CD4-positive, alpha-beta T cell treated with Interleukin-4 for 4 hours (primary cell): ENCODE measurements around the gene RIMS4.

Source experiments
- DNase-seq: peaks from one replicate; pipeline ENCODE4 v3.0.0-alpha.2; 2020

Gene RIMS4

DNA sequence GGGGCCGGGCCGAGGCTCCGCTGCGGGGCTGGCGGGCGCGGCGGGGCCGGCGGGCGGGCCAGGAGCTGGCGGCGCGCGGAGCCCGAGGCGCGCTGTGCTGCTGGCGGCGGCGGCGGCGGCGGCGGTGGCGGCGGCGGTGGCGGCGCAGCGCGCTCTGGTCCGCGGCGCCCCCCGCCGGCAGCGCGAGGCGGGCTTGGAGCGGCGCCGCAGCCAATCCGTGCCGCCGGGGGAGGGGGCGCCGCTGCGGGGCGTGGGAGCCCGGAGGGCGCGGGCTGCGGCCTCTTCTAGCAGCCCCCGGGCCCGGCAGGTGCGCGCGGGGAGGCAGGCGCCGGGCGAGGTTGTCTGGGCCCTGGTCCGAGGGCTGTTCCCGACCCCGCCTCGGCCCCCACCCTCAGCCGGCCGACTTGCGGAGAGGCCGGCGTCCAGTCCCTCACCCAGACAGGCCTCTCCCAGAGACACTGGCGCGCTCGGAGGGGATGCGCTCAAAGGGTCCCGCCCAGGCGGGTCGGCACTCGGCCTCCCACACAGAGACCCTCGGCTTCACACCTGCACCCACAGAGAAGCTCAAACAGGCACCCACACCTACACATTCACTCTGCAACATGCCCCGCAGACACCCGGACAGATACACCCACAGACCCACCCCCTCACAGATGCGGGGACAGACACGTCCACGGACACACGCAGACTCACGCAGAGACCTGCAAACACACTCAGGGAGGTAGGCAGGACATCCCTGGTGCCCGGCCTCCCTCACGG is at the start of gene RIMS4:
Gene RIMS4 (minus strand): TSS at position 156 of the 759 bp plus-strand sequence. CDS start 275 bp downstream, outside the sequence.
- DNase-seq: no peak

DNA sequence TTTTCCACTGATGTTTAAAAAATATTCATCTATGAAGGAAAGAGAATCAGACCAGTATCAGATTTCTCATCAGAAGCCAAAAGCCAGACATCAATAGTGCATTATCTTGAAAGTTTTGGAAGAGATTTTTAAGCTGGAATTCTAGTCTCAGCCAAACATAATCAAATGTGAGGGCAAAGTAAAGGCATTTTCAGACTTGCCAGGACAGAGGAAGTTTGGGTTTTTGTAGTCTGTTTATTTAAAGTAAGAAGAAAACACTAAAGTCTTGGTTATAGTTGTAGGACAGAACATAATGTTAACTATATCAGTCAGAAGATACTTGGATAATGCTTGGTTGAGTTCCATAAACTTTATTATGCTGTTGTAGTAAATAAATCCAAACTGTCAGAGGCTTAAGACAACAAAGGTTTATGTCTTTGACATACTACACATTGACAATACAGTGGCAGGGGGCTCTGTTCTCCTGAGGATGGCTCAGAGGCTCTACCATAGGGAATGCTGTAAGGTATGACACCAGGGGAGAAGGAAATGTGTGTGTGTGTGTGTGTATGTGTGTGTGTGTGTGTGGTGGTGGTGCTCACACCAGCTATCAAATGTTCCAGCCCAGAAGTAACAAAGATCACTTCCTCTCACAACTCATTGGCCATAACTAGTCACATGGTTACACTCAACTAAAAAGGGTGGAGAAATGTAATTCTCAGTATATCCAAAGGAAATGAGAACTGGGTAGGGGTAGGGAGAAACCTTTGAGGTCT is 48.4 kb upstream of the RIMS4 start:
- DNase-seq: no peak

DNA sequence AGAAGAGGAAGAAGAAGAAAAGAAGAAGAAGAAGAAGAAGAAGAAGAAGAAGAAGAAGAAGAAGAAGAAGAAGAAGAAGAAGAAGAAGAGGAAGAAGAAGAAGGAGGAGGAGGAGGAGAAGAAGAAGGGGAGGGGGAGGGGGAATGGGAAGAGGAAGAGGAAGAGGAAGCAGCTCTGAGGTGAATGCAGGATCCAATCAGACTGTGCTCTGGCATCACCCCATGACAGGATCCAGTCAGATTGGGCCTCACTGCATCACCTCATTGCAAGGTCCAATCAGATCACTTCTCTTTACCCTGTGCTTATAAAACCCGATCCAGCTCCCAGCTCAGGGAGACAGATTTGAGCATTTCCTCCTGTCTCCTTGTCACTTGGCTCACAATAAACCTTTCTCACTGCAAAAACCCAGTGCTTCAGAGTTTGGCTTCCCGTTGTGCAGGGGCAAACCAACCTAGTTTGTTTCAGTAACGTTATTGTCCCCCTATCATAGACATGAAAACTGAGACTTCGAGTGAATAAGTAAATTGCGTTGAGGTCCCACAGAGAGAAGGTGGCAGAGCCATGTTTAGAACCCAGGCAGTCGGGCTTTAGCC is 46.6 kb upstream of the RIMS4 start:
- no peak for DNase-seq

DNA sequence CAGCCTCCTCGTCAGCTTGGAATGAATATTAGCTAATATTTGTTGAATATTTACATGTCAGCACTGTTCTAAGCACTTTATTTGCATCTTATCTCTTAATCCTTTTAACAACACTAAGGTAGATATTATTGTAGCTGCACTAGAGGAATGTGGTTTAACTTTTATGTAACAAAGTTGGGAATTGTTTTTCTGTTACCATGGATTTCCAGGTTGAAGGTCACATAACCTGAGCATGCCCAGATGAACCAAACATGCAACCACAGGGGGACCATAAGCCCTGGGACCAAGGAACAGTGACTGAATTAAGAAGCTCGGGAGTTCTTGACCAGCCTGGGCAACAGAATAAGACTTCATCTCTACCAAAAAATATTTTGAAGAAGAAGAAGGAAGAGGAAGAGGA is 46.1 kb upstream of the RIMS4 start:
- no peak for DNase-seq

DNA sequence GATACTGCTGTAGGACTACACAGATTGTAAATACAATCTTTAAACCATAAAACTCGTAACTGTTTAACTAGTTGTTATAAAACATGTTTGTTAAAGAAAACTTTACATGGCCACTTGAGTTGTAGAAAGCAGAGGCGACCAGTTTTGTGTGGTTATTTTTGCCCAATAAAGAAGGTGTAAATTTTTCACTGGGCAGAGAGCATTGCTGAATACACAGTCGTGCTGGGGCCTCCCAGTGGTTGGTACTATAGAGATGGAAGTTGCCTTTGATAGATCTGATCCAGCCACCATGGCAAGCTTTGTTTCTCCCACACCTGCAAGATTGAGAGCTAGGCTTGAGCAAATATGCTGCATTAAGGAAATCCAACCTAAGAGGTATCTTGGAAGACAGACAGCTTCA is 41.2 kb upstream of the RIMS4 start:
- DNase-seq: no peak

DNA sequence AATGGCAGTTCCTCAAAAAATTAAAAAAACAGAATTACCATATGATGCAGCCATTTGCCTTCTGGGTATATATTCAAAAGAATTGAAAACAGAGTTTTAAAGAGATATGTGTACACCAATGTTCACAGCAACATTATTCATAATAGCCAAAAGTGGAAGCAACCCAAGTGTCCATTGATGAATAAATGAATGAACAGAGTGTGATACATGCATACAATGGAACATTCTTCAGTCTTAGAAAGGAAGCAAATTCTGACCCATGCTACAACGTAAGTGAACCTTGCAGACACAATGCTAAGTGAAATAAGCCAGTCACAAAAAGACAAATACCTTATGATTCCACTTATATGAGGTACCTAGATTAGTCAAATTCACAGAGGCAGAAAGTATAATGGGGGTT is 40.5 kb upstream of the RIMS4 start:
- DNase-seq: no peak

DNA sequence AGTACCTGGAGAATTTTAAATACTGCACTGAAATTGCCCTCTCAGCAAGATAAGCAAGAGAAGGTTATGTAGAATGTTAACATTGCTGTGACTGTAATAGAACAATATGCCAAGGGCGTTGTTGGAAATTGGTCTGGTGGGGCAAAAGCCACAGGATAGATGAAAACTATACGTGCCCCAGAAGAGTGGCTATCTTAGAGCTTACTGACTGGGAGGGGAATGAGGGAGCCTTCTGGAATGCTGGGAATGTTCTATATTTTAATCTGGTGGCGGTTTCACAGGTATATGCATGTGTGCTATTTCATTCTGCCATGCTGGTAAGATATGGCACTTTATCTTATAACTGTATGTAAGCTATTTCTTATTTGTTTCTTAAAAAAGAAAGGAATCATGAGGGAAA is 39.9 kb upstream of the RIMS4 start:
- DNase-seq: no peak

DNA sequence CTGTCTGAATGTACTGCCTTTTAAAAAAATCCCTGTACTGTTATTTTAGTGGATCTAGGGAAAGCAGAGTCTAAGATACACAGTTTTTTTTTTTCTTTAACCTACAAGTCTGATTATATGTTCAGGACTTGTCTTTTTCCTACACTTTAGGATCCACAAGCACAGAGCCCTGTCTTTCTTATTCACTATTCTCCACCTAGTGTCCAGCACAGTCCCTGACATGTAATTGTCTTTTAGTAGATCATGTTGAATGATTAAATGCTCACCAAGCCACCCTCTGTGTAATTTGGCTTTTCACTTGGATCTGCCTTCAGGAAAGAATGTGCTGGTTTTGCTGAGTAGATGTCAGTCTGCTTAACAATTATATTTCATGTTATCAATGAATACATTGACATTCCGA is 39.4 kb upstream of the RIMS4 start:
- no peak for DNase-seq

DNA sequence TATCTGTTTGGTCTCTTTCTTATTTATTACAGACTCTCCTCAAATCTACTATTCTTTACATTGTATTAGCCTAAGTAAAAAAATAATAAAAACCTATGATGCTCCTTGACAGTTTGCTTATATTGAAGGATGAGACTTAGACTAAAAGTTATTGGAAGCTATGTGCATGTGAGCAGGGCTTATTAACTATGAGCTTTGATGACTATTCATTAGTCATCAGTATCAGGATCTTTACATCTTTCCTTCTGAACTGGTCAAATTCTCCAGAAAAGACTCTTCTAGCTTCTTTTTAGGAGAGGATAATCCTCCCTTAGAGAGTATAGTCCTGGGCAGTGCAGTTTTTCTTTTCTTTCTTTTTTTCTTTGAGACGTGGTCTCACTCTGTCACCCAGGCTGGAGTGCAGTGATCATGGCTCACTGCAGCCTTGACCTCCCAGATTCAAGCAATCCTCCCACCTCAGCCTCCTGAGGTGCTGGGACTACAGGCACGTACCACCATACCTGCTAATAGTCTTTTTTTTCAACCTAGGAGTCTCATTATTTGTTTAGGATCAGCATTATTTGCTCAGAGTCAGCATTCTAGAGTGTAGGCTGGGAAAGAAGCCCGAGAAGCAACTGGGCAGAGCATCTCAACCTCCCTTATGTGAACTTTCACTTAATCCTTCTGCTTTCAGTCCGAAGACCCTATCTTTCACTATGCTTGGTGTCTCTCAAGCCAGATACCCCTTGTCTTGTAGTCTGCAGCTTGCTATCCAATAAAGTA is 38.1 kb upstream of the RIMS4 start:
- DNase-seq: no peak

DNA sequence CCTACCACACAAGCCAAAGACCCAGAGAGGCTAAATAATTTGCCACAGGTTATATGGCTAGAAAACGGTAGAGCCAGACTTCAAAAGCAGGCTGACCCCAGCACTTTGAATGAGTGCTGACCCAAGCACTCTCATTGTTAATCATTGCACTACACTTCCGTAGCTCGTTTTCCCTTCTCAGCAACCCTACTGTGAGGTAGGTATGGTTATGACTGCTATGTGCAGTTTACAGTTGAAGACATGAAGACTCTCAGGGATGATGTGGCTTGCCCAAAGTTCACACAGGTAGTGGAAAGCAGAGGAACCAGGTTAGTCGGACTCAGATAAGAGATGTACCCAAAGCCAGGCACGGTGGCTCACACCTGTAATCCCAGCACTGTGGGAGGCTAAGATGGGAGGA is 33.5 kb upstream of the RIMS4 start:
- no peak for DNase-seq

DNA sequence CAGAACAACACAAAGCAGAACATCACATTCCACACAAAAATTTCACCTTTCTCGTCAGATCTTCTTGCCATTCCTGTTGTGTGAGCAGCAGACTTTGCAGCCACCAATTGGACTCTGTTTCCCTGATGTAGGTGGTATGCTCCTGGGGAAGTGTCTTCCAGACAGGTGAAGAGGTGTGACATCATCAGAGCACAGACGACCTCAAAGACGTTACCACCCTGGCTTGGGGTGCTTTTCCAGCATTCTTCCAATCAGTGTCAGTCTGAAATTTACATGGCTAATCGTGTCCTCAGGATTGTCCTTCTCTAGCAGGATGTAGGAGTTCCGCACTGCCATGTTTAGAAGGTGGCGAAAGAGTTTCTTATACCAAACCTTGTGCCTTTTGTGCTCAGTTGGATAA is 31.6 kb upstream of the RIMS4 start:
- no peak for DNase-seq

DNA sequence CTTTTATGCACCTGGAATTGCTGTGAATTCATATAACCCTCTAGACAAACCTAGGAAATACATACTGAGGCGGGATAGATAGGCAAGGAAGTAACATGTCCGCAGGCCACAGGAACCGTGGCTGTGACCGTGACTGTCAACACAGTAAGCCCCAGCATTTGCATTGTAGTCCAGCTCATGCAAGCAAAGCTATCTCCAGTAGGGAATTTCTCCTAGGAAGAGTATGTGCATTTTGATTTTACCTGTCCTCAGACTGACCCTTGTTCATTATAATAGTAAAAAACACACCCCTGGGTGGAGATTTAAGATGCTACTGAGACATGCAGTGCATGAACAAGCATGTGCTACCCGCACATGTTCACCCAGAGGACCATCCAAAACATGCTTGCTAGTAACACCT is 30.5 kb upstream of the RIMS4 start:
- DNase-seq: no peak

DNA sequence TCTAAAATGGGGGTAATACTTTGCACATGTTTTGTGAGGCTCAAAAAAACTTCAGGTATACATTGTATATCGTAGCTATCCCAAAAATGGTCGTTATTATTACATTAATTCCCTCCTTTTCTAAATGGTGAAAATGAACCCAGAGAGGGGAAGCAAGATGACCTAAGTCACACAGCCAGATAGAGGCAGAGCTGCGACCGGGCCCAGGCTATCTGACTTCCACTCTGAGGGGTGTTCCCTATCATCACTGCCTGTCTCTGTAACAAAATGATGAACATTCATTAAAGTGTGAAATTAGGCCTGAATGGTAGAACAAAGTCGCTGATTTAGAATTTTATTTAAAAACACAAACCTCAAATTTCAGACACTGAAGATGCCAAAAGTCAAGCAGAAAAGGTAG is 29.1 kb upstream of the RIMS4 start:
- DNase-seq: no peak

DNA sequence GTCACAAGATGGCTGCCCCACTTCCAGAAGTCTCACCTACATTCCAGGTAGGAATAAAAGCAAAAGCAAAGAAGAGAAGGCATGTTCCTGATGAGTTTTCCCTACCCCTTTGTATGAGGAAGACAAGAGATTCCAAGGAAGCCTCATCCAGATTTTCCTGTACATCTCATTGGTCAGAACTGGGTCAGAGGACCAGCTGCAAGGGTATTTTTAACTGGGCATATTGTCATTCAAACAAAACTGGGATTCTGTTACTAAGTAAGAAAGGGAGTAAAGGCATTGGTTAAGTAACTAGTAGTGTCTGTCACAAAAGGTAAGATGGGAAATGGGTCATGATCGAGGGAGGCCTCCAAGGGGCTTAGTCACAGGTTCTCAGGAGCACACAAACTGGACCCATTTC is 28.2 kb upstream of the RIMS4 start:
- DNase-seq: no peak

DNA sequence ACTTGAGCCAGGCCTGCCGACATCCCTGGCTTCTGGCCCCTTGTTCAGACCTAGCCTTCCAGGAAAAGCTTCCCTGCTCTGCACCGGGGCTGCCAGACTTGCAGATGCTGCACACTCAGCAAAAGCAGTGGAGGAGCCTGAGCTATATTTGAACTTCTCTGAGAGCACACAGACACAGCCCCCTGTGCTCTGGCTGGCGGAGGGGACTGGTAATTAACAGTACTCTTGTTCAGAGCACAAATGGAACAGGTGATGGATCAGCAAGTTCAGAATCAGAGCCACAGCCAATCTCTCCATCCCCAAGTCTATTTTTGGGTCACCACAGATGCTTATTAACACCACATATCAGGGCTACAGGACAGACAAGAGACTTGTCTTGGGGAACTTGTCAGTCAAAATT is 27.6 kb upstream of the RIMS4 start:
- DNase-seq: no peak

DNA sequence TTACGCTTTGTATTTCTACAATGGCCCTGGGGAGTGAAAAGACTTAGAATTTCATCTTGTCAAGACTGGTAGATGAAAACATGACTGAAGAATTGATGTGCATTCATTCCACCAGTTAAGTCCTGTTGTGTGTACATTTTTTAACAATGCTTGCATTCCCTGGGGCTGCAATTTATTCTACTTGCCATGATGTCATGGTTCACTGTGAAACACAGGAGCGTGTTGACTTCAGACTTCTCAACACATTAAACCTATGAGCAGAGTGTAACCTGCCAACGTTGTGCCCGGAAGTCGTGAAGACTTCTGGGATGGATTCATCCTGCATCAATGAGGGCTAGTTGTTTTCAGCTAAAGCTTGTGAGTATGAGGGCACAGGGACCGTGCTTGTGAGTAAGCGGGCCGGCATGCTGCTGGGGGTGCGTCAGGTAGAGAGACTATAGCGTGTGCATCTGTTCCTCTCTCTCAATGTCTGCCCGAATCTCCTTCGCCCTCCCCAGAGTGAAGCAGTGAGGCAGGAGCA is 26.3 kb upstream of the RIMS4 start:
- DNase-seq: no peak

DNA sequence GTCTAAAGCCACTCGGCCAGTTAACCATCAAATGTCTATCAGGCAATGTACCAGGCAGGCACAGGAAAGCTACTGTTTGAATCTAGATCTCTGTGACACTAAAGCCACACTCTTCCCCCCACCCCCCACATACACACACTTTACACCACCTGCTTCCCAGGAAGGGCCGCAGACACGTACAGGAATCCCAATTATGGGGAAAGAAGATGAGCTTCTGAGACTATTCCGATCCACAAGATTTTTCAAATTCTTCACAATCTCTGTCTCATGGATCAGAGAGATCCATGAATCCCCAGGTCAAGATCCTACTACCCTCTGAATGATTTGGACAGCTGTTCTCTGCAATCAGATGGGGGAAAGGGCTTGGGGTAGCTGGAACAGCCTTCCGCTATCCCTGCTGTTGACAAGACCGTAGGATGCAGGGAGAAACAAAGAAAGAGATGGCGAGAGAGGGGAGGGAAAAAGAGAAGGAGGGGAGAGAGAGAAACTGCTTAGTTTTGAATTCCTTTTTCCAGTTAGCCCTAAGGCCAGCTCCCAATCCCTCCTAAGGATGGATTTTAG is 25.4 kb upstream of the RIMS4 start:
- DNase-seq: no peak

DNA sequence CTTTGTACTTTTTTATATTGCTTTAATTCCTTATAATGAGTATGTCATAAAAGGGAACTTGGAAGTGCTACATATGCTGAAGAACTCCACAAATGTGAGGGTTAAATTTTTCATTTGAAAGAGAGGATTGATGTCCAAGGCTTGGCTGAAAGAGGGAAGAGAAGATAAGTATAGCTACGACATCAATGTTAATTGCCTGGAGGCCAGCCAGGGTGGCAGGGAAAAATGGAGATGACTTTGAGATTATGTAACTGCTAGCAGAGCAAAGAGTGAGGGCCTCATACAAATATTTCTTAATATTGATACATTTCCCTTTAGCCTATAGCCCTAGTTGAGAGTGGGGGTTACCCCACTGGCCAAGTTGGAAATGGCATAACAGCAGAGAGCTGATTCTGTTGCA is 24.8 kb upstream of the RIMS4 start:
- no peak for DNase-seq

DNA sequence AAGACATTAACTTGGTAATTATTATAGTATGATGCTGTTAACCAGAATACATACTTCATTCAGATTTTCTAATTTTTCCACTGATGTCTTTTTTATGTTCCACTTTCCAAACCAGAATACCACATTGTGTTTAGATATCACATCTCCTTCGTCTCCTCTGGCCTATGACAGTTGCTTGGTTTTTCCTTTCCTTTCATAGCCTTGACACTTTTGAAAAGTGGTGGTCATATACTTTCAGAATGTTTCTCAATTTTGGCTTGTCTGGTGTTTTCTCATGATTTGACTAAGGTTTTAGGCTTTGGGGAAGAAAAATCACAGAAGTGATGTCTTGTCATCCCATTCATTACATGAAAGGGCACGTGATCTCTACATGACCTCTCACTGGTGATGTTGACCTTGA is 24.3 kb upstream of the RIMS4 start:
- no peak for DNase-seq

DNA sequence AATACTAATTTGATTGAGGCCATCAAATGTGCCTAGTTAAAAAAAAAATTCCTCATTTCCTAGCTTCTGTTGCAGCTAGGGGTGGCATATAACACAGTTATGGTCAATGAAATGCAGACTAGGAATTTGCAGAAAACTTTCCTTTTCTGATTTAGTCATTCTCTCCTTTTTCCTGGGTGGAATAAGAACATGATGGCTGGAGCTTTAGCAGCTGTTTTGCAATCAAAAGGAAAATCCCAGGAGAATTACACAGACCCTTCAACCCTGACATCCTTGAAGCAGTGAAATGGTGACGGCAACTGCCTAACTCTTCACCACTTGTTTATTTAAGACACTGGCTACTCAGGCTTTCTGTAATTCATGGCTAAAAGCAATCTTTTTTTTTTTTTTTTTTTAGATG is 23.1 kb upstream of the RIMS4 start:
- no peak for DNase-seq

DNA sequence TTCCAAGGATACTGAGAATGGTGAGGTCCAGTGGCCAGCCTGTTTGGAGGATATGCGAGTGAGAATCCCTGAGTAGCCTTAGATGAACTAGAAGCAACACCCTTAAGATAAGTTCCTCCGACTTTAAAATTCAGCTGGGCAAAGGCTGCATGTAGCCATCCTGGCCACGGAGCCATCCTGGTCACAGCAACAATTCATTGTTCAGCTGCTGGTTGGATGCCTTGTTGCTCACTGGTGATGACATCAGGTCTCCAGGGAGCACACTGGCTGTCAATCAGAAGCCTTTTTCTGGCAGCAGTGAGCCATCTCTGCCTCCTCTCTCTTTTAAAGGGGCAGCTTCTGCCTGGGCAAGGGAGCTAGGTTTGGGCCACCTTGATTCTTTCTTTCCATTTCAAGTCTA is 22.4 kb upstream of the RIMS4 start:
- no peak for DNase-seq

DNA sequence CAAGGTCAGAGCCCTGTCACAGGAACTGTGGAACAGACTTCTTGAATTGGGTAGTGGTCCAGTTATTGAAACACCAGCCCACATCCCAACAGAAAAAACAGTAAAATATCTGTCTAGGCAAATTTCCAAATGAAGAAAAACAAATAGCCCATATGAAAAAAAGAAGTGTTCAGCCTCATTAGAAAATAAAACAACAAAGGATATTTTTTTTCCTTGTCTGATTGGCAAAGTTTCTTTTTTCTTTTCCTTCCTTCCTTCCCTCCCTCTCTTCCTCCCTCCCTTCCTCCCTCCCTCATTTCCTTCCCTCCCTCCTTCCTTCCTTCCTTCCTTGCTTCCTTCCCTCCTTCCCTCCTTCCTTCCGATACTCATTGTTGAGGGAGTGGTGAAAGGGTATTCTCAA is 20.6 kb upstream of the RIMS4 start:
- DNase-seq: no peak

DNA sequence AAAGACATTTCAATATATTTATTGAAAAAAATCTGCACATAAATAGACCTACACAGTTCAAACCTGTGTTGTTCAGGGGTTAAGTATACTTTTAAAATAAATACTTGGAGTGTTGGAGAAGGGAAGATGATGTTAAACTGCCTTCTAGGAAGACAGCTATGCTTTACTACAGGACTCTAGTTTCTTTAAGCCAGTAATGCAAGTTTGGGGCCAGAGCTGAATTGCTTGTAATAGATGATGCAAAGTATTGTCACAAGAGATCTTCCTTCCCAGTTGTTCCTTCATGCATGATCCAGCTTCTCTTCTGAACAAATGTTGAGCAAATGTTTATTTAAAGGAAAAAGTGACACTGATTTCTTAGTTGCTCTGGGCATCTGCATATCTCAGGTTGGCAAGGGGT is 20.2 kb upstream of the RIMS4 start:
- no peak for DNase-seq
